ENCODE measurements around the gene GOSR2. TPM values are rescaled to one million over a fixed set of nuclear protein-coding genes. Genes with fewer than 3 reads are reported as not detected.

Gene GOSR2
- total and polyA plus RNA-seq, 2 of the 13 experiments (the other 11 are each of a cell fraction or from before 2014, with no cell fraction given) = 61.5 to 63.9 TPM

DNA sequence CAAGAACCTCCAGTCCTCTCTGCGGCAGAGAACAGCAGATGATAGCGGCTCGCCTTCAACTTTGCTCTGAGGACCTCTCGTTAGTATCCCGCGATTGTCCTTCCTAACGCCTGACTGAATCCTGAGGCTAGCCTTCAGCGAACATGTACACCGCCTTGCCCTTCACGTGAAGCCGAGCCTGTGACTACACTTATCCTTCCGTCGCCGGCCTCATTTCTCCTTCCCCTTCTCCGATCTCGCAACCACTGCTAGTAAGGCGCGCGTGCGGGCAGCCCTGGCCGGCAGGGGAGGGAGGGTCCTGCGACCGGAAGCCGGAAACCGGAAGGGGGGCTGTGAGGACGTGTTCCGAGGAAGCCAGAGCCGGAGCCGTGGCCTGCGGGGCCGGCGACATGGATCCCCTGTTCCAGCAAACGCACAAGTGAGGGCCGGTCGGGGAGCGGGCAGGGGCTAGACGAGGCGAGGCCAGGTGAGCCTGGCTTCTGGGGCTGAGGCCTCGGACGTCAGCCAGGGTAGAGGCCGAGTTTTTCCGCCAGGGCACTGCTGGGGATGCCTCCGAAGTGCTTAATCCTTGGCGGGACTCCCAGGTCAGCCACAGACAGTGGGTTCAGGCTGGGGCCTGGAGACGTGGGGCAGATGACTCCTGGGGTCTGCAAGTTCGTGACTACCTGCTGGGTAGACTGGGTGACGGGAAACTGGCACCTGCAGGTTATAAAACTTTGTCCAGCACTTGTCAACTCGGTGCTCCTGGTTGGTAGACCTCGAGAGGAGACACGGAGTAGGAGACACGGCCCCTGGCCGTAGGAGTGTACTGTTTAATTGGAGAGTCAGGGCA lies at the start of gene GOSR2 (continued):
- TF ChIP-seq, protein P1, sequence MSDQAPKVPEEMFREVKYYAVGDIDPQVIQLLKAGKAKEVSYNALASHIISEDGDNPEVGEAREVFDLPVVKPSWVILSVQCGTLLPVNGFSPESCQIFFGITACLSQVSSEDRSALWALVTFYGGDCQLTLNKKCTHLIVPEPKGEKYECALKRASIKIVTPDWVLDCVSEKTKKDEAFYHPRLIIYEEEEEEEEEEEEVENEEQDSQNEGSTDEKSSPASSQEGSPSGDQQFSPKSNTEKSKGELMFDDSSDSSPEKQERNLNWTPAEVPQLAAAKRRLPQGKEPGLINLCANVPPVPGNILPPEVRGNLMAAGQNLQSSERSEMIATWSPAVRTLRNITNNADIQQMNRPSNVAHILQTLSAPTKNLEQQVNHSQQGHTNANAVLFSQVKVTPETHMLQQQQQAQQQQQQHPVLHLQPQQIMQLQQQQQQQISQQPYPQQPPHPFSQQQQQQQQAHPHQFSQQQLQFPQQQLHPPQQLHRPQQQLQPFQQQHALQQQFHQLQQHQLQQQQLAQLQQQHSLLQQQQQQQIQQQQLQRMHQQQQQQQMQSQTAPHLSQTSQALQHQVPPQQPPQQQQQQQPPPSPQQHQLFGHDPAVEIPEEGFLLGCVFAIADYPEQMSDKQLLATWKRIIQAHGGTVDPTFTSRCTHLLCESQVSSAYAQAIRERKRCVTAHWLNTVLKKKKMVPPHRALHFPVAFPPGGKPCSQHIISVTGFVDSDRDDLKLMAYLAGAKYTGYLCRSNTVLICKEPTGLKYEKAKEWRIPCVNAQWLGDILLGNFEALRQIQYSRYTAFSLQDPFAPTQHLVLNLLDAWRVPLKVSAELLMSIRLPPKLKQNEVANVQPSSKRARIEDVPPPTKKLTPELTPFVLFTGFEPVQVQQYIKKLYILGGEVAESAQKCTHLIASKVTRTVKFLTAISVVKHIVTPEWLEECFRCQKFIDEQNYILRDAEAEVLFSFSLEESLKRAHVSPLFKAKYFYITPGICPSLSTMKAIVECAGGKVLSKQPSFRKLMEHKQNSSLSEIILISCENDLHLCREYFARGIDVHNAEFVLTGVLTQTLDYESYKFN (CRISPR knock-in tag; conservative IDR thresholded peaks at IDR 0.05) = peak; percentile 56; the same call in 1 of the 2 replicates
- TF ChIP-seq ZNF317 (CRISPR knock-in tag; IDR thresholded peaks at IDR 0.05) (peak; percentile 79), NCOA2 (CRISPR knock-in tag; IDR thresholded peaks at IDR 0.05) (peak; percentile 75), KLF11 (CRISPR knock-in tag; IDR thresholded peaks at IDR 0.05) (peak; percentile 88), ZSCAN31 (CRISPR knock-in tag; IDR thresholded peaks at IDR 0.05; ENCODE audit: low read depth) (peak; percentile 97), KLF12 (CRISPR knock-in tag; IDR thresholded peaks at IDR 0.05; ENCODE audit: borderline replicate concordance) (peak; percentile 63; the same call in 1 of the 2 replicates), SRSF4 (IDR thresholded peaks at IDR 0.05; ENCODE audit: low read depth, low read length, poor library complexity, severe bottlenecking) (no peak), MAFK (conservative IDR thresholded peaks at IDR 0.05 in 1 of 2, IDR thresholded peaks at IDR 0.05 in 1 of 2; ENCODE audit: low read length in 2 of 2) (no peak), POLR2AphosphoS5 (IDR thresholded peaks at IDR 0.05; ENCODE audit: low read depth, low read length) (peak; percentile 94), AGO2 (optimal IDR thresholded peaks at IDR 0.05; ENCODE audit: low read depth, low read length) (peak; percentile 85), ZNF652 (CRISPR knock-in tag; IDR thresholded peaks at IDR 0.05; ENCODE audit: borderline replicate concordance, low read depth) (peak; percentile 52; the same call in 1 of the 2 replicates), RFX3 (CRISPR knock-in tag; IDR thresholded peaks at IDR 0.05) (no peak; the same call in 1 of the 2 replicates)
- TF ChIP-seq, protein P2, sequence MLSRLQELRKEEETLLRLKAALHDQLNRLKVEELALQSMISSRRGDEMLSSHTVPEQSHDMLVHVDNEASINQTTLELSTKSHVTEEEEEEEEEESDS (CRISPR knock-in tag; IDR thresholded peaks at IDR 0.05; ENCODE audit: borderline replicate concordance) = peak; percentile 92; the same call in 1 of the 2 replicates
- TF ChIP-seq, protein P3, sequence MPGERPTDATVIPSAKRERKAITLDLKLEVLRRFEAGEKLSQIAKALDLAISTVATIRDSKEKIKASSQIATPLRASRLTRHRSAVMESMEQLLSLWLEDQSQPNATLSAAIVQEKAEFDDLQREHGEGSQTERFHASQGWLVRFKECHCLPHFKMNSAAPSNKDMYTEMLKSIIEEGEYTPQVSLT (CRISPR knock-in tag; IDR thresholded peaks at IDR 0.05; ENCODE audit: borderline replicate concordance, low read depth) = no peak
- TF ChIP-seq, protein P4, sequence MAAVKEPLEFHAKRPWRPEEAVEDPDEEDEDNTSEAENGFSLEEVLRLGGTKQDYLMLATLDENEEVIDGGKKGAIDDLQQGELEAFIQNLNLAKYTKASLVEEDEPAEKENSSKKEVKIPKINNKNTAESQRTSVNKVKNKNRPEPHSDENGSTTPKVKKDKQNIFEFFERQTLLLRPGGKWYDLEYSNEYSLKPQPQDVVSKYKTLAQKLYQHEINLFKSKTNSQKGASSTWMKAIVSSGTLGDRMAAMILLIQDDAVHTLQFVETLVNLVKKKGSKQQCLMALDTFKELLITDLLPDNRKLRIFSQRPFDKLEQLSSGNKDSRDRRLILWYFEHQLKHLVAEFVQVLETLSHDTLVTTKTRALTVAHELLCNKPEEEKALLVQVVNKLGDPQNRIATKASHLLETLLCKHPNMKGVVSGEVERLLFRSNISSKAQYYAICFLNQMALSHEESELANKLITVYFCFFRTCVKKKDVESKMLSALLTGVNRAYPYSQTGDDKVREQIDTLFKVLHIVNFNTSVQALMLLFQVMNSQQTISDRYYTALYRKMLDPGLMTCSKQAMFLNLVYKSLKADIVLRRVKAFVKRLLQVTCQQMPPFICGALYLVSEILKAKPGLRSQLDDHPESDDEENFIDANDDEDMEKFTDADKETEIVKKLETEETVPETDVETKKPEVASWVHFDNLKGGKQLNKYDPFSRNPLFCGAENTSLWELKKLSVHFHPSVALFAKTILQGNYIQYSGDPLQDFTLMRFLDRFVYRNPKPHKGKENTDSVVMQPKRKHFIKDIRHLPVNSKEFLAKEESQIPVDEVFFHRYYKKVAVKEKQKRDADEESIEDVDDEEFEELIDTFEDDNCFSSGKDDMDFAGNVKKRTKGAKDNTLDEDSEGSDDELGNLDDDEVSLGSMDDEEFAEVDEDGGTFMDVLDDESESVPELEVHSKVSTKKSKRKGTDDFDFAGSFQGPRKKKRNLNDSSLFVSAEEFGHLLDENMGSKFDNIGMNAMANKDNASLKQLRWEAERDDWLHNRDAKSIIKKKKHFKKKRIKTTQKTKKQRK (IDR thresholded peaks at IDR 0.05; ENCODE audit: low read length) = no peak
- TF ChIP-seq, protein P5, sequence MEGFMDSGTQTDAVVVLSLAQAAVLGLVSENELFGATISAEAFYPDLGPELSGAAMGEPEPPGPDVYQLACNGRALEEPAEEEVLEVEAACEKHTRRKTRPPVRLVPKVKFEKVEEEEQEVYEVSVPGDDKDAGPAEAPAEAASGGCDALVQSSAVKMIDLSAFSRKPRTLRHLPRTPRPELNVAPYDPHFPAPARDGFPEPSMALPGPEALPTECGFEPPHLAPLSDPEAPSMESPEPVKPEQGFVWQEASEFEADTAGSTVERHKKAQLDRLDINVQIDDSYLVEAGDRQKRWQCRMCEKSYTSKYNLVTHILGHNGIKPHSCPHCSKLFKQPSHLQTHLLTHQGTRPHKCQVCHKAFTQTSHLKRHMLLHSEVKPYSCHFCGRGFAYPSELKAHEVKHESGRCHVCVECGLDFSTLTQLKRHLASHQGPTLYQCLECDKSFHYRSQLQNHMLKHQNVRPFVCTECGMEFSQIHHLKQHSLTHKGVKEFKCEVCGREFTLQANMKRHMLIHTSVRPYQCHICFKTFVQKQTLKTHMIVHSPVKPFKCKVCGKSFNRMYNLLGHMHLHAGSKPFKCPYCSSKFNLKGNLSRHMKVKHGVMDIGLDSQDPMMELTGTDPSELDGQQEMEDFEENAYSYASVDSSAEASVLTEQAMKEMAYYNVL (CRISPR knock-in tag; IDR thresholded peaks at IDR 0.05; ENCODE audit: borderline replicate concordance) = peak; percentile 68
- TF ChIP-seq, protein P6, sequence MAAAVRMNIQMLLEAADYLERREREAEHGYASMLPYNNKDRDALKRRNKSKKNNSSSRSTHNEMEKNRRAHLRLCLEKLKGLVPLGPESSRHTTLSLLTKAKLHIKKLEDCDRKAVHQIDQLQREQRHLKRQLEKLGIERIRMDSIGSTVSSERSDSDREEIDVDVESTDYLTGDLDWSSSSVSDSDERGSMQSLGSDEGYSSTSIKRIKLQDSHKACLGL (CRISPR knock-in tag; IDR thresholded peaks at IDR 0.05) = peak; percentile 97
- TF ChIP-seq, protein P7, sequence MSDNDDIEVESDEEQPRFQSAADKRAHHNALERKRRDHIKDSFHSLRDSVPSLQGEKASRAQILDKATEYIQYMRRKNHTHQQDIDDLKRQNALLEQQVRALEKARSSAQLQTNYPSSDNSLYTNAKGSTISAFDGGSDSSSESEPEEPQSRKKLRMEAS (IDR thresholded peaks at IDR 0.05) = peak; percentile 89

All from HepG2 (cell line).